ENCODE data around the gene TRPV2. TPM values are rescaled to one million over a fixed set of nuclear protein-coding genes. Genes with fewer than 3 reads are reported as not detected.
A peak's percentile ranks its signal among the peaks of the same experiment; 100 is the strongest.

Gene TRPV2
- total and polyA plus RNA-seq, 9 of the 15 experiments (the other 6 are each of a cell fraction or from before 2014, with no cell fraction given) = 10.0 to 97.5 (median 30.3) TPM

GRCh38 chr17:16380640-16381495, 34.5 kb upstream of the TRPV2 start, which contains the start of gene UBB (continued):
- TF ChIP-seq MTA1 (IDR thresholded peaks at IDR 0.05; ENCODE audit: borderline replicate concordance) (peak; percentile 15; the same call in 1 of the 2 replicates), ETV1 (tag; conservative IDR thresholded peaks at IDR 0.05; ENCODE audit: low read depth) (no peak), ZNF311 (CRISPR knock-in tag; IDR thresholded peaks at IDR 0.05) (no peak), EP400 (IDR thresholded peaks at IDR 0.05) (peak; percentile 96), RFX7 (CRISPR knock-in tag; IDR thresholded peaks at IDR 0.05) (no peak), U2AF1 (optimal IDR thresholded peaks at IDR 0.05; ENCODE audit: low read depth, low read length) (no peak), BDP1 (IDR thresholded peaks at IDR 0.05; ENCODE audit: insufficient read depth, insufficient read length) (no peak), LCOR (CRISPR knock-in tag; IDR thresholded peaks at IDR 0.05) (0 out of 2 replicates have a peak, but pooled peaks have one; percentile 64), MCM5 (IDR thresholded peaks at IDR 0.05; ENCODE audit: low read depth) (no peak), SETDB1 (IDR thresholded peaks at IDR 0.05; ENCODE audit: low read length) (no peak), FOXJ2 (tag; IDR thresholded peaks at IDR 0.05) (no peak; the same call in none of the 2 replicates), MAZ (CRISPR knock-in tag; conservative IDR thresholded peaks at IDR 0.05 in 1 of 2, IDR thresholded peaks at IDR 0.05 in 1 of 2) (peak in 1 of 2 experiments; percentile 56; a peak in 2 of 4 replicates), POLR2AphosphoS5 (IDR thresholded peaks at IDR 0.05; ENCODE audit: control insufficient read depth, insufficient read depth, low read depth, low read length) (peak; percentile 97), TAL1 (IDR thresholded peaks at IDR 0.05) (no peak), FOXO4 (CRISPR knock-in tag; IDR thresholded peaks at IDR 0.05) (no peak), FUS (optimal IDR thresholded peaks at IDR 0.05; ENCODE audit: low read depth, low read length) (no peak), TCF7L2 (IDR thresholded peaks at IDR 0.05; ENCODE audit: low read depth, low read length) (no peak), RREB1 (CRISPR knock-in tag; IDR thresholded peaks at IDR 0.05) (no peak), ETS1 (conservative IDR thresholded peaks at IDR 0.05; ENCODE audit: control insufficient read depth, low read depth, low read length) (peak; percentile 63; the same call in 1 of the 2 replicates)
